Panc1 (cell line): ENCODE measurements around the gene SLC25A13.

Source experiments
- CTCF ChIP-seq: fragments of 450-650 bp; IDR thresholded peaks from 2 replicates; pipeline ENCODE4 v1.5.1; 2017; ENCODE audit warnings: mild to moderate bottlenecking
- SIN3A ChIP-seq: IDR thresholded peaks from 2 replicates; pipeline ENCODE4 v1.6.1; 2012; ENCODE audit warnings: low read depth, mild to moderate bottlenecking, low read length, moderate library complexity, borderline replicate concordance; ENCODE audit not compliant: insufficient read depth

- TF ChIP-seq CTCF, result no peak
- no peak for TF ChIP-seq SIN3A
These were observed 78.7 kb downstream of the SLC25A13 start for GRCh38 chr7:96243241-96243640.
